ENCODE data around the gene MAP3K1.

Gene MAP3K1

GRCh38 chr5:56827049-56827448, 11.7 kb downstream of the MAP3K1 start:
- WGBS (ENCODE audit: insufficient coverage, insufficient read length), result no CpG with 5 or more reads among the region's 5 CpGs
- Histone ChIP-seq H3K9me3 (ENCODE audit: control insufficient read depth, insufficient read depth, low read length) (no peaks in the 10 kb centered on the region), H3K4me3 (ENCODE audit: low read length) (no peak overlapping the region), H3K27me3 (ENCODE audit: control insufficient read depth, insufficient read depth, low read length) (no peaks in the 10 kb centered on the region), H3K27ac (ENCODE audit: low read length) (no peak overlapping the region), H3K4me1 (ENCODE audit: control insufficient read depth, insufficient read depth, low read length) (peaks cover 4% of the 10 kb centered on the region; the same call in 1 of the 2 replicates), H3K36me3 (ENCODE audit: control insufficient read depth, insufficient read depth, low read length) (no peaks in the 10 kb centered on the region)
- no peak for DNase-seq (ENCODE audit: low read depth, low spot score)

DNA sequence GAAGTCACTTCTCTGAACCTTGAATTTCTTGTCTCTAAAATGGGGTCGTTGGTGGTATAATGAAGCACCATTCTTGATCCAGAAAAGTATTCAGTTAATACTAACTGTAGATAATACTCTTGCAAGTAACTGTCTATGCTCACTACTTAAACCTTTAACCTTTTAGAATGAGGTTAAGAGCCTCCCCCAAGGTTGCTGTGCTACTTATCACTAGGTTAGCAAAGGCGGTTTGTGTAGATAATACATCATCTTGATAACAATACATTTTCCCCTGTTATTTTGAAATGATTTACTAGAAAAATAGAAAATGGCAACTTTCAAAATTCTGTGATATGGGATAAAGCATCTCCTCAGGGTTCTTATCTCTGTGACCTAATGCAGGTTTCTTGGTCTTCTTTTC, 12.6 kb downstream of the MAP3K1 start:
- WGBS (ENCODE audit: insufficient coverage, insufficient read length), result no CpG with 5 or more reads among the region's 2 CpGs

DNA sequence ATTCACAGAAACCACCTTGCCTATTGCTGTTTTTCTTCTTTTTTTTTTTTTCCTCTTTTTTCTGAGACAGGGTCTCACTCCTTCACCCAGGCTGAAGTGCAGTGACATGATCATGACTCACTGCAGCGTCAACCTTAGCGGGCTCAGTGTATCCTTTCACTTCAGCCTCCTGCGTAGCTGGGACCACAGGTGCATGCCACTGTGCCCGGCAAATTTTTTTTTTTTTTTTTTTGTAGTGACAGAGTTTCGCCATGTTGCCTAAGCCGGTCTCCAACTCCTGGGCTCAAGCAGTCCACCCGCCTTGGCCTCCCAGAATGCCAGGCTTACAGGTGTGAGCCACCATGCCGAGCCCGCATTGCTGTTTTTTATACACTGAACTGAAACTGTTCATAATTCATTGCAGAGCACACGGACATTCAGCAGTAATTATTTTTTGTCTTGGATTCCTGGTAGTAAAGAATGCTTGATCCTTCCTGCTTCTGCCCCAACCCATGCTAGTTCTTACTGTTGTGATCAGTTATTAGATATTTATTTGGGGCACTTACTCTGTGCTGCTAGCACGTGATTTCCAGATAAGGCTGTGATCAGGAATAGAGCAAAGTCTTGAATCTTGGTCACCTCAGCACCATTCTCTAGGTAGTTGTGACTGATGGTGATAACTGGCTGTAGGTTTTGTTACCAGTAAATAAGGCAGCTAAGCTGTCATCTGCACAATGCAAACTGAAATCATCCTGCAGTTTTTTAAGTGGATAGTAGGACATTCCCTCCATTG, 14.0 kb downstream of the MAP3K1 start:
- DNase-seq (ENCODE audit: low read depth, low spot score), result no peak
- peaks cover 4% of the 10 kb centered on the region; the same call in 1 of the 2 replicates for H3K4me1 ChIP-seq (ENCODE audit: control insufficient read depth, insufficient read depth, low read length)
- H3K27me3 ChIP-seq (ENCODE audit: control insufficient read depth, insufficient read depth, low read length), result no peaks in the 10 kb centered on the region
- WGBS (ENCODE audit: insufficient coverage, insufficient read length), result no CpG with 5 or more reads among the region's 11 CpGs
- H3K36me3 ChIP-seq (ENCODE audit: control insufficient read depth, insufficient read depth, low read length), result no peaks in the 10 kb centered on the region
- no peak overlapping the region for H3K4me3 ChIP-seq (ENCODE audit: low read length)
- H3K9me3 ChIP-seq (ENCODE audit: control insufficient read depth, insufficient read depth, low read length), result no peaks in the 10 kb centered on the region
- H3K27ac ChIP-seq (ENCODE audit: low read length), result no peak overlapping the region

More for the DNA sequence above, 12.6 kb downstream of the MAP3K1 start:
- Histone ChIP-seq H3K36me3 (ENCODE audit: control insufficient read depth, insufficient read depth, low read length) (no peaks in the 10 kb centered on the region), H3K27me3 (ENCODE audit: control insufficient read depth, insufficient read depth, low read length) (no peaks in the 10 kb centered on the region), H3K27ac (ENCODE audit: low read length) (no peak overlapping the region), H3K4me3 (ENCODE audit: low read length) (no peak overlapping the region), H3K9me3 (ENCODE audit: control insufficient read depth, insufficient read depth, low read length) (no peaks in the 10 kb centered on the region), H3K4me1 (ENCODE audit: control insufficient read depth, insufficient read depth, low read length) (peaks cover 4% of the 10 kb centered on the region; the same call in 1 of the 2 replicates)
- DNase-seq (ENCODE audit: low read depth, low spot score), result no peak

- no CpG with 5 or more reads among the region's 1 CpG for WGBS (ENCODE audit: insufficient coverage, insufficient read length)
- H3K27ac ChIP-seq (ENCODE audit: low read length), result no peak overlapping the region
- H3K4me1 ChIP-seq (ENCODE audit: control insufficient read depth, insufficient read depth, low read length), result peaks cover 3% of the 10 kb centered on the region; the same call in 1 of the 2 replicates
- no peak overlapping the region for H3K4me3 ChIP-seq (ENCODE audit: low read length)
- no peaks in the 10 kb centered on the region for H3K36me3 ChIP-seq (ENCODE audit: control insufficient read depth, insufficient read depth, low read length)
- H3K27me3 ChIP-seq (ENCODE audit: control insufficient read depth, insufficient read depth, low read length), result no peaks in the 10 kb centered on the region
- no peak for DNase-seq (ENCODE audit: low read depth, low spot score)
- no peaks in the 10 kb centered on the region for H3K9me3 ChIP-seq (ENCODE audit: control insufficient read depth, insufficient read depth, low read length)
Measured at GRCh38 chr5:56831773-56832172, 16.4 kb downstream of the MAP3K1 start.

DNA sequence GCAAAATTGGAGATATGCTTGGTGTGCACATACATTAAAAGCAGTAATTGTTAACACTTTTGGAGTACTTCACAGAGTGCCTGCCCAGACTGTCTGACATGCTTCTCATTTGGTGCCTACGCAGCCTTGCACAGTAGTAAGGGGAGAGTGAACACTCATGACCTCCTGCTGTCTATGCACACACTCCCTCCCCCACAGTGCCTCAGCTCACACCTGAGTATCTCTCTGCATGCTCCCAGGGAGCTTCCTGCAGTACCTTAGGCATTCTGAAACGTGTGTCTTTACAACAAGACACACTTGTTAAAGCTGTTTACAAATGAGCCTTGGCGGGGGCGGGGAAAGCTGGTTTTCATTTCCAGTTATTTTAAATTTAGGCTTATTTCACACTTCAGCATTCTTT, 18.0 kb downstream of the MAP3K1 start:
- H3K27me3 ChIP-seq (ENCODE audit: control insufficient read depth, insufficient read depth, low read length), result no peaks in the 10 kb centered on the region
- H3K9me3 ChIP-seq (ENCODE audit: control insufficient read depth, insufficient read depth, low read length), result no peaks in the 10 kb centered on the region
- H3K4me1 ChIP-seq (ENCODE audit: control insufficient read depth, insufficient read depth, low read length), result 0 out of 2 replicates have a peak, but pooled peaks cover 1% of the 10 kb centered on the region
- no peak overlapping the region for H3K27ac ChIP-seq (ENCODE audit: low read length)
- H3K4me3 ChIP-seq (ENCODE audit: low read length), result no peak overlapping the region
- DNase-seq (ENCODE audit: low read depth, low spot score), result no peak
- H3K36me3 ChIP-seq (ENCODE audit: control insufficient read depth, insufficient read depth, low read length), result no peaks in the 10 kb centered on the region
- no CpG with 5 or more reads among the region's 4 CpGs for WGBS (ENCODE audit: insufficient coverage, insufficient read length)

- Histone ChIP-seq H3K9me3 (ENCODE audit: control insufficient read depth, insufficient read depth, low read length) (no peaks in the 10 kb centered on the region), H3K27ac (ENCODE audit: low read length) (no peak overlapping the region), H3K4me1 (ENCODE audit: control insufficient read depth, insufficient read depth, low read length) (0 out of 2 replicates have a peak, but pooled peaks cover 1% of the 10 kb centered on the region), H3K4me3 (ENCODE audit: low read length) (no peak overlapping the region), H3K27me3 (ENCODE audit: control insufficient read depth, insufficient read depth, low read length) (no peaks in the 10 kb centered on the region), H3K36me3 (ENCODE audit: control insufficient read depth, insufficient read depth, low read length) (no peaks in the 10 kb centered on the region)
- no CpG with 5 or more reads among the region's 3 CpGs for WGBS (ENCODE audit: insufficient coverage, insufficient read length)
- no peak for DNase-seq (ENCODE audit: low read depth, low spot score)
Measured at GRCh38 chr5:56837381-56837780, 22.0 kb downstream of the MAP3K1 start.

DNA sequence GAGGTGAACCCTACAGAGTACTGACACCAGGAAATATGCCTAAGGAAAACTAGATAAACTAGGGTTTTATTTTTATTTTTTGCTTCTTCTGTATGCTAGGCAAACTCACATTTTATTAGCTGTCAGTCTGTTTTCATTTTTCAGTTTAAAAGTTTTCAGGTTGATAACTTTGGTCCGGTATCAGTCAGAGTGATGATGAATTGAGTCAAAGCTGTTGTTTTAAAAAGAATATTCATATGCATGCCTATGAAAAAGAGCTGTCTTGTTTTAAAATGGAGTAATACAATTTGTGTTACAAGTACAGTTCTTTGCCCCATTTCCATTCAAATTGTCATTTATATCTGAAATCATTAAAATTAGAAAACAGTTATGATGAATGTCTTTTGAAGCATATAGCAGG, 22.6 kb downstream of the MAP3K1 start:
- Histone ChIP-seq H3K27ac (ENCODE audit: low read length) (no peak overlapping the region), H3K4me1 (ENCODE audit: control insufficient read depth, insufficient read depth, low read length) (0 out of 2 replicates have a peak, but pooled peaks cover 1% of the 10 kb centered on the region), H3K27me3 (ENCODE audit: control insufficient read depth, insufficient read depth, low read length) (no peaks in the 10 kb centered on the region), H3K9me3 (ENCODE audit: control insufficient read depth, insufficient read depth, low read length) (no peaks in the 10 kb centered on the region), H3K4me3 (ENCODE audit: low read length) (no peak overlapping the region), H3K36me3 (ENCODE audit: control insufficient read depth, insufficient read depth, low read length) (no peaks in the 10 kb centered on the region)
- WGBS (ENCODE audit: insufficient coverage, insufficient read length), result no CpG with 5 or more reads among the region's 1 CpG
- DNase-seq (ENCODE audit: low read depth, low spot score), result no peak

- no peak for DNase-seq (ENCODE audit: low read depth, low spot score)
- WGBS (ENCODE audit: insufficient coverage, insufficient read length), result no CpG with 5 or more reads among the region's 4 CpGs
- Histone ChIP-seq H3K27me3 (ENCODE audit: control insufficient read depth, insufficient read depth, low read length) (no peaks in the 10 kb centered on the region), H3K27ac (ENCODE audit: low read length) (no peak overlapping the region), H3K4me3 (ENCODE audit: low read length) (no peak overlapping the region), H3K9me3 (ENCODE audit: control insufficient read depth, insufficient read depth, low read length) (no peaks in the 10 kb centered on the region), H3K36me3 (ENCODE audit: control insufficient read depth, insufficient read depth, low read length) (no peaks in the 10 kb centered on the region), H3K4me1 (ENCODE audit: control insufficient read depth, insufficient read depth, low read length) (0 out of 2 replicates have a peak, but pooled peaks cover 1% of the 10 kb centered on the region)
Measured at GRCh38 chr5:56838409-56839039, 23.2 kb downstream of the MAP3K1 start.

GRCh38 chr5:56839062-56839461, 23.7 kb downstream of the MAP3K1 start:
- no peaks in the 10 kb centered on the region for H3K36me3 ChIP-seq (ENCODE audit: control insufficient read depth, insufficient read depth, low read length)
- no peaks in the 10 kb centered on the region for H3K27me3 ChIP-seq (ENCODE audit: control insufficient read depth, insufficient read depth, low read length)
- no peak for DNase-seq (ENCODE audit: low read depth, low spot score)
- H3K27ac ChIP-seq (ENCODE audit: low read length), result no peak overlapping the region
- no CpG with 5 or more reads among the region's 4 CpGs for WGBS (ENCODE audit: insufficient coverage, insufficient read length)
- H3K4me3 ChIP-seq (ENCODE audit: low read length), result no peak overlapping the region
- 0 out of 2 replicates have a peak, but pooled peaks cover 1% of the 10 kb centered on the region for H3K4me1 ChIP-seq (ENCODE audit: control insufficient read depth, insufficient read depth, low read length)
- H3K9me3 ChIP-seq (ENCODE audit: control insufficient read depth, insufficient read depth, low read length), result no peaks in the 10 kb centered on the region

DNA sequence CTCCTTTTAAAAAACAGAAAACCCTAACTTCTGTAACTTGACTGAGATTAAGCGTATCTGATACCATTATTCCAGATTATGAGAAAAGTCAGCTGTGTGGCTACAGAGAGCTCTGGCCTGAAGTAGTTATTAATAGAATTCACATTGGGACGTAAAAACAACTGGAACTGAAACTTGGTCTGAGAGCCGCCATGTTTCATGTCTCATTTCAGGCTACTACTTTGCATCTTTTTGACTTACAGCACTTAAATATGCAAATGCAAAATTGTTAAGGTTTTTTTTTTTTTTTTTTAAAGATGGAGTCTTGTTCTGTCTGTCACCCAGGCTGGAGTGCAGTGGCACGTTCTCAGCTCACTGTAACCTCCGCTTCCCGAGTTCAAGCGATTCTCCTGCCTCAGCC, 25.2 kb downstream of the MAP3K1 start:
- no peak for DNase-seq (ENCODE audit: low read depth, low spot score)
- Histone ChIP-seq H3K27ac (ENCODE audit: low read length) (no peak overlapping the region), H3K36me3 (ENCODE audit: control insufficient read depth, insufficient read depth, low read length) (no peaks in the 10 kb centered on the region), H3K4me1 (ENCODE audit: control insufficient read depth, insufficient read depth, low read length) (peaks cover 2% of the 10 kb centered on the region; the same call in 1 of the 2 replicates), H3K9me3 (ENCODE audit: control insufficient read depth, insufficient read depth, low read length) (no peaks in the 10 kb centered on the region), H3K4me3 (ENCODE audit: low read length) (no peak overlapping the region), H3K27me3 (ENCODE audit: control insufficient read depth, insufficient read depth, low read length) (no peaks in the 10 kb centered on the region)
- no CpG with 5 or more reads among the region's 7 CpGs for WGBS (ENCODE audit: insufficient coverage, insufficient read length)

All from iPS DF 6.9 (cell line).